ENCODE data around the gene LCMT1. TPM values are rescaled to one million over a fixed set of nuclear protein-coding genes. Genes with fewer than 3 reads are reported as not detected.

Gene LCMT1
- total RNA-seq, 1 donor from 2014 or later = 41.1 TPM

DNA sequence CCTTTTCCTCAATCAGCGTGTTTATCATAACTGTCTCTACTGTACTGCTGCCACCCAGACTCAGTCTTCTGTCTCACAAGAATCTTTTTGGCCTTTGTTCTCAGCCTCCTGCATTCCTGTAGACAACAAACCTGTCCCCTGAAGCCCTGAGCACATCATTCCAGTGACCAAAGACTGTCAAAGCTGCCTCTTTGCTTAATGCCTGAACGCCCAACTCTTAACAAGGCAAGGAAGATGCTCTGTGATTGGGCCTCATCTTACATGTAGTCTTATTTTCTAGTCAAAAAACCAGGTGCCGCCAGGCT lies 75.9 kb downstream of the LCMT1 start:
- no peaks in the 10 kb centered on the region for H3K27me3 ChIP-seq (ENCODE audit: low read depth)
- no peak for DNase-seq
- TF ChIP-seq, protein P1, sequence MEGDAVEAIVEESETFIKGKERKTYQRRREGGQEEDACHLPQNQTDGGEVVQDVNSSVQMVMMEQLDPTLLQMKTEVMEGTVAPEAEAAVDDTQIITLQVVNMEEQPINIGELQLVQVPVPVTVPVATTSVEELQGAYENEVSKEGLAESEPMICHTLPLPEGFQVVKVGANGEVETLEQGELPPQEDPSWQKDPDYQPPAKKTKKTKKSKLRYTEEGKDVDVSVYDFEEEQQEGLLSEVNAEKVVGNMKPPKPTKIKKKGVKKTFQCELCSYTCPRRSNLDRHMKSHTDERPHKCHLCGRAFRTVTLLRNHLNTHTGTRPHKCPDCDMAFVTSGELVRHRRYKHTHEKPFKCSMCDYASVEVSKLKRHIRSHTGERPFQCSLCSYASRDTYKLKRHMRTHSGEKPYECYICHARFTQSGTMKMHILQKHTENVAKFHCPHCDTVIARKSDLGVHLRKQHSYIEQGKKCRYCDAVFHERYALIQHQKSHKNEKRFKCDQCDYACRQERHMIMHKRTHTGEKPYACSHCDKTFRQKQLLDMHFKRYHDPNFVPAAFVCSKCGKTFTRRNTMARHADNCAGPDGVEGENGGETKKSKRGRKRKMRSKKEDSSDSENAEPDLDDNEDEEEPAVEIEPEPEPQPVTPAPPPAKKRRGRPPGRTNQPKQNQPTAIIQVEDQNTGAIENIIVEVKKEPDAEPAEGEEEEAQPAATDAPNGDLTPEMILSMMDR (IDR thresholded peaks at IDR 0.05; ENCODE audit: borderline replicate concordance) = no peak
- H3K4me3 ChIP-seq = no peak overlapping the region
- no peaks in the 10 kb centered on the region for H3K36me3 ChIP-seq
- intact Hi-C loops (cut with micrococcal nuclease) = no loop called here
- H3K9me3 ChIP-seq (replicated peaks) = no peaks in the 10 kb centered on the region
- no peak overlapping the region for H3K27ac ChIP-seq (replicated peaks)
- no peaks in the 10 kb centered on the region for H3K4me1 ChIP-seq

DNA sequence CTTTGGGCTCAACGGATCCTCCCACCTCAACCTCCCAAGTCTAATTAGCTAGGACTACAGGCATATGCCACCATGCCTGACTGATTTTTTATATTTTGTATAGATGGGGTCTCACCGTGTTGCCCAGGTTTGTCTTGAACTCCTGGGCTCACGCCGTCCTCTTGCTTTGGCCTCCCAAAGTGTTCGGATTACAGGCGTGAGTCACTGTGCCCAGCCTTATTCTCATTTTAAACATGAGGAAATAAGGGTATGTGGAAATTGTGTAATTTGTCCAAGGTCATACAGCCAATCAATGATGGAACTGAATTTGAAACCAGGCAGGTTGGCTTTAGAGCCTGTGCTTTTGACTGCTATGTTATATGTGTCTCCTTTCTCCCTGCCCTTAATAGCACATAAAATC lies 77.8 kb downstream of the LCMT1 start:
- Histone ChIP-seq H3K9me3 (replicated peaks) (no peaks in the 10 kb centered on the region), H3K27ac (replicated peaks) (no peak overlapping the region), H3K27me3 (ENCODE audit: low read depth) (no peaks in the 10 kb centered on the region), H3K36me3 (no peaks in the 10 kb centered on the region), H3K4me3 (no peak overlapping the region), H3K4me1 (no peaks in the 10 kb centered on the region)
- TF ChIP-seq, protein P1 (IDR thresholded peaks at IDR 0.05; ENCODE audit: borderline replicate concordance) = no peak
- DNase-seq = no peak
- intact Hi-C loops (cut with micrococcal nuclease) = no loop called here

DNA sequence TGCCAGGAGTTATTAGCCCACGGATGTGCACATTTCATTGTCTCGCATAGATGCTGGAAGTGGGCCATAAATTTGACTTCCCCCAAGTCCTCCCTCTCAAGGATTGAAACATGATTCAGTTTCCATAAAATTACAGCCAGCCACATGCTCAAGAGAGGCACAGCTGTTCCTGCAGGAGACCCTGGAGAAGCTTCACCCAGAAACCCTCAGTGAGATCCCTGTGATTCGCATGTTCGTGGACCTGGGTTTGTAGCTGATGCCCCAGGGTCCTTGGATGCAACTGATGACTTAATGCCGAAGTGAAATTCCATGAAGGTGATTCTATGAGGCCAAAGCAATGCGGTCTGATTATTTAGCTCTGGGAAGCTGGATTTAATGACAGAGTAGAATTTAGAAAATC lies 80.6 kb downstream of the LCMT1 start:
- no peak overlapping the region for H3K27ac ChIP-seq (replicated peaks)
- no peaks in the 10 kb centered on the region for H3K27me3 ChIP-seq (ENCODE audit: low read depth)
- H3K4me3 ChIP-seq = no peak overlapping the region
- H3K36me3 ChIP-seq = no peaks in the 10 kb centered on the region
- no peaks in the 10 kb centered on the region for H3K9me3 ChIP-seq (replicated peaks)
- intact Hi-C loops (cut with micrococcal nuclease) = no loop called here
- DNase-seq = no peak
- TF ChIP-seq, protein P1 (IDR thresholded peaks at IDR 0.05; ENCODE audit: borderline replicate concordance) = no peak
- no peaks in the 10 kb centered on the region for H3K4me1 ChIP-seq

DNA sequence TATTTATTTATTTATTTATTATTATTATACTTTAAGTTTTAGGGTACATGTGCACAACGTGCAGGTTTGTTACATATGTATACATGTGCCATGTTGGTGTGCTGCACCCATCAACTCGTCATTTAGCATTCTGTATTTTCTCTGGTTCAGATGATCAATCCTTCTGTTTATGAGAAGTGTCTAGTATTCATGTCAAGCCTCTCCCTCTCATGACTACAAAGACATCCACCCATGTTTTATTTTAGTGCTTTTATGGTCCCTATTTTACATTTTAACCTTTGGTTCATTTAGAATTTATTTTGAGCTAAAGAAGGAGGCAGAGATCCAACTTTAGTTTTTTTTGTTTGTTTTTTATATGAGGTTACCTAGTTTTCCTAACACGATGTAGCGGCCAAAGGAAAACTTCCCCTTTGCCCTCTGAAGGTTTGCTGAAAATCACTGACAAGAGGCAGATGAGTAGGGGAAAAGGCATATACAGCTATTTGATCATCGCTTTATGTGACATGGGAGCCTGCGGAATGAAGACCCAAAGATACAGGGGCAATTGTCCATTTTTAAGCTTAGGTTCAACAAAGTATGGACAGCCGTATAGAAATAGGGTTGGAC lies 82.8 kb downstream of the LCMT1 start:
- Histone ChIP-seq H3K36me3 (no peaks in the 10 kb centered on the region), H3K4me1 (no peaks in the 10 kb centered on the region), H3K9me3 (replicated peaks) (no peaks in the 10 kb centered on the region), H3K27me3 (ENCODE audit: low read depth) (no peaks in the 10 kb centered on the region), H3K27ac (replicated peaks) (no peak overlapping the region), H3K4me3 (no peak overlapping the region)
- no peak for DNase-seq
- TF ChIP-seq, protein P1 (IDR thresholded peaks at IDR 0.05; ENCODE audit: borderline replicate concordance) = no peak
- intact Hi-C loops (cut with micrococcal nuclease) = no loop called here

DNA sequence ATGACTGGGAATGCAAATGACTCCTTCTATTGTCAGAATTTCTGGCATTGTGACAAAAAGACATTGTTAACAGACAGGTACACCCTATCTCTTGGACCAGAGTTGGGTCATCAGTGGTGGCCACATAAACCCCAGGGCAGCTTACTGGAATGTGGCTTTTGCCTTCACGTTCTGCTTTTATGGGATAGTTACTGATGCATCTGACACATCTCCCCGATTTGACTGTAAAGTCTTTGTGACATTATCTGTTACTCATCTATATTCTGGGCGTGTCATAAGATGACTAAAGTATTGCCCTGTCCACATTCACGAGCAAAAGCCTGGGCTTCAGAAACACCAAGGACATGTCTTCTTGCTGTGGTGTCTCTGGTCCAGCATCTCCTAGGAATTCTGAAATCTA lies 86.5 kb downstream of the LCMT1 start:
- Histone ChIP-seq H3K9me3 (replicated peaks) (no peaks in the 10 kb centered on the region), H3K36me3 (no peaks in the 10 kb centered on the region), H3K4me1 (no peaks in the 10 kb centered on the region), H3K4me3 (no peak overlapping the region), H3K27ac (replicated peaks) (no peak overlapping the region), H3K27me3 (ENCODE audit: low read depth) (no peaks in the 10 kb centered on the region)
- DNase-seq = no peak
- TF ChIP-seq, protein P1 (IDR thresholded peaks at IDR 0.05; ENCODE audit: borderline replicate concordance) = no peak
- intact Hi-C loops (cut with micrococcal nuclease) = no loop called here

DNA sequence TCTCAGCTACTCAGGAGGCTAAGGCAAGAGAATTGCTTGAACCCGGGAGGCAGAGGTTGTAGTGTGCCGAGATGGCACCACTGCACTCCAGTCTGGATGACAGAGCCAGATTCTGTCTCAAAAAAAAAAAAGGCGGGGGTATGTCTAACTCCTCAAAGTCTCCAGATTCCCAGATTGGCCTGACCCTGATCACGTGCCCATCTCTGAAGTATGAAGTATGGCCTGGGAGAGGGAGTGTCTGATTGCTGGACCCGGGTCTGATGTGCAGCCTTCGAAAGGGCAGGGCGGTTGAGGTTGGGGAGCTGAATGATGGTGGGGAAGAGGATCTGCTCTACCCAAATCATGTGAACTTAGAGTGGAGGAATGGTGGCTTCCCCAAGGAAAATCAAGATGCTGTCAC lies 87.9 kb downstream of the LCMT1 start:
- no peaks in the 10 kb centered on the region for H3K4me1 ChIP-seq
- no peak overlapping the region for H3K27ac ChIP-seq (replicated peaks)
- no peaks in the 10 kb centered on the region for H3K27me3 ChIP-seq (ENCODE audit: low read depth)
- no peaks in the 10 kb centered on the region for H3K36me3 ChIP-seq
- intact Hi-C loops (cut with micrococcal nuclease) = no loop called here
- DNase-seq = no peak
- H3K9me3 ChIP-seq (replicated peaks) = no peaks in the 10 kb centered on the region
- H3K4me3 ChIP-seq = no peak overlapping the region
- TF ChIP-seq, protein P1 (IDR thresholded peaks at IDR 0.05; ENCODE audit: borderline replicate concordance) = no peak
